Nephron progenitor cell (in vitro differentiated cells): Measurements from ENCODE around the gene EMX1.

Source experiments
- DNase-seq: peaks from one replicate; pipeline ENCODE4 v3.0.0; 2021
- H3K27ac Mint-ChIP-seq: 2 replicates; pipeline ENCODE4 v1.8.0; 2021; ENCODE audit warnings: mild to moderate bottlenecking, moderate library complexity, mixed read lengths
- H3K27me3 Mint-ChIP-seq: 2 replicates; pipeline ENCODE4 v1.8.0; 2021; ENCODE audit warnings: mild to moderate bottlenecking, low read depth, mixed read lengths; ENCODE audit not compliant: poor library complexity
- H3K36me3 Mint-ChIP-seq: 2 replicates; pipeline ENCODE4 v1.8.0; 2021; ENCODE audit warnings: low read depth, mixed read lengths
- H3K4me1 Mint-ChIP-seq: 2 replicates; pipeline ENCODE4 v1.8.0; 2021; ENCODE audit warnings: mixed read lengths
- H3K4me3 Mint-ChIP-seq: 2 replicates; pipeline ENCODE4 v1.8.0; 2021; ENCODE audit warnings: mild to moderate bottlenecking, moderate library complexity, mixed read lengths
- H3K9me3 Mint-ChIP-seq: 2 replicates; pipeline ENCODE4 v1.8.0; 2021; ENCODE audit warnings: mild to moderate bottlenecking, moderate library complexity, mixed read lengths
- CTCF ChIP-seq: fragments of 200-600 bp; sonication (generic); IDR thresholded peaks from 2 replicates; pipeline ENCODE4 v1.5.0; 2021; ENCODE audit warnings: antibody characterized with exemption

EMX1 gene

GRCh38 chr2:72931280-72931910, 14.1 kb downstream of the EMX1 start:
- no peak for TF ChIP-seq CTCF
- no peaks in the 10 kb centered on the region for H3K36me3 Mint-ChIP-seq
- H3K4me1 Mint-ChIP-seq: peaks cover 7% of the 10 kb centered on the region
- DNase-seq: no peak
- no peak overlapping the region for H3K4me3 Mint-ChIP-seq
- peaks cover 47% of the 10 kb centered on the region for H3K27me3 Mint-ChIP-seq
- no peak overlapping the region for H3K27ac Mint-ChIP-seq
- no peaks in the 10 kb centered on the region for H3K9me3 Mint-ChIP-seq

DNA sequence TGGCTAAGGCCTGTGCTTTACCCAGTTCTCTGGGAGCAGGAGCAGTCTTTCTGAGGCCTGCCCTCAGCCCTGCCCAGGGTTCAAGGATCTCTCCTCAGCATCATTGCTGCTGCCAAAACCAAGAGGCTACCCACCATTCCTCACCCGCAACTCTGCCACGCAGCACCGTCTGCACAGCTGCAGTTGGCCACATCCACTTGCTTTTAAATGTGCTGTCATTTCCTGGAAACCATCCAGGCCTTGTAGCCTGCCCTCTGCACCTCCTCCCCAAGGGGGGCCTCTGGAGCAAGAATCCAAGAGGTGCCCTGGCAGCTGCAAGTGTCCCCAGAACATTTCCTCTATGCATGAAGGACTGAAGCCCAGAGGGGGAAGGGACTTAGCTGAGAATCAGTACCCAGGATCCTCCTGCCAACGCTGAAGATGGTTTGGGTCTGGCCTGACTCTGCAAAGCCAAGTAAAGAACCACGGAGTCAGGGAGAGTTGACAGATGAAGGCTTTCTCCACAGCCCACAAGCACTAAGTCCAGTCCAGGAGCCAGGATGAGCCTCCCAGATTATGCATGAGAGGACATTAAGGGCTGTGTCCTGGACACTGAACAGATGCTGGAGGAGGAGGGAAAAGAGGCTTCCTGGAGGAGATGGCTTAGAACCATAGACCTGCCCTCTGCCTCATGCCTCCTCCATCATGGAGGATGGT, 14.9 kb downstream of the EMX1 start:
- H3K27ac Mint-ChIP-seq: no peak overlapping the region
- no peaks in the 10 kb centered on the region for H3K36me3 Mint-ChIP-seq
- peaks cover 7% of the 10 kb centered on the region for H3K4me1 Mint-ChIP-seq
- no peak for DNase-seq
- no peaks in the 10 kb centered on the region for H3K9me3 Mint-ChIP-seq
- H3K27me3 Mint-ChIP-seq: peaks cover 47% of the 10 kb centered on the region
- TF ChIP-seq CTCF: no peak
- H3K4me3 Mint-ChIP-seq: no peak overlapping the region

DNA sequence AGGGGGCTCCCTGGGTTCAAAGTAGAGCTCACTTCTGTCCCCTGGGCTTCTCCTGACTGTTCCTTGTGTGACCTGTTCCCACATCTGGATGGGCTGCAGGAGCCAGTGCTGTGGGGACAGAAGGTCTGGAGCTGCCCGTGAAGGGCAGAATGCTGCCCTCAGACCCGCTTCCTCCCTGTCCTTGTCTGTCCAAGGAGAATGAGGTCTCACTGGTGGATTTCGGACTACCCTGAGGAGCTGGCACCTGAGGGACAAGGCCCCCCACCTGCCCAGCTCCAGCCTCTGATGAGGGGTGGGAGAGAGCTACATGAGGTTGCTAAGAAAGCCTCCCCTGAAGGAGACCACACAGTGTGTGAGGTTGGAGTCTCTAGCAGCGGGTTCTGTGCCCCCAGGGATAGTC, 15.5 kb downstream of the EMX1 start:
- no peak for TF ChIP-seq CTCF
- Mint-ChIP-seq H3K27ac (no peak overlapping the region), H3K9me3 (no peaks in the 10 kb centered on the region), H3K4me3 (no peak overlapping the region), H3K36me3 (no peaks in the 10 kb centered on the region), H3K4me1 (peaks cover 10% of the 10 kb centered on the region), H3K27me3 (peaks cover 51% of the 10 kb centered on the region)
- no peak for DNase-seq

- Mint-ChIP-seq H3K9me3 (no peaks in the 10 kb centered on the region), H3K36me3 (no peaks in the 10 kb centered on the region), H3K27ac (no peak overlapping the region), H3K4me1 (peaks cover 14% of the 10 kb centered on the region), H3K4me3 (no peak overlapping the region), H3K27me3 (peaks cover 55% of the 10 kb centered on the region)
- DNase-seq: no peak
- no peak for TF ChIP-seq CTCF
These were observed 15.9 kb downstream of the EMX1 start for GRCh38 chr2:72933207-72933606.

DNA sequence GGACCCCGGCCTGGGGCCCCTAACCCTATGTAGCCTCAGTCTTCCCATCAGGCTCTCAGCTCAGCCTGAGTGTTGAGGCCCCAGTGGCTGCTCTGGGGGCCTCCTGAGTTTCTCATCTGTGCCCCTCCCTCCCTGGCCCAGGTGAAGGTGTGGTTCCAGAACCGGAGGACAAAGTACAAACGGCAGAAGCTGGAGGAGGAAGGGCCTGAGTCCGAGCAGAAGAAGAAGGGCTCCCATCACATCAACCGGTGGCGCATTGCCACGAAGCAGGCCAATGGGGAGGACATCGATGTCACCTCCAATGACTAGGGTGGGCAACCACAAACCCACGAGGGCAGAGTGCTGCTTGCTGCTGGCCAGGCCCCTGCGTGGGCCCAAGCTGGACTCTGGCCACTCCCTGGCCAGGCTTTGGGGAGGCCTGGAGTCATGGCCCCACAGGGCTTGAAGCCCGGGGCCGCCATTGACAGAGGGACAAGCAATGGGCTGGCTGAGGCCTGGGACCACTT, 16.4 kb downstream of the EMX1 start:
- no peak for TF ChIP-seq CTCF
- Mint-ChIP-seq H3K4me3 (no peak overlapping the region), H3K9me3 (no peaks in the 10 kb centered on the region), H3K4me1 (peaks cover 18% of the 10 kb centered on the region), H3K36me3 (no peaks in the 10 kb centered on the region), H3K27me3 (peaks cover 56% of the 10 kb centered on the region), H3K27ac (no peak overlapping the region)
- DNase-seq: no peak
